ENCODE data around the gene TDRD7.

The TDRD7 gene

DNA sequence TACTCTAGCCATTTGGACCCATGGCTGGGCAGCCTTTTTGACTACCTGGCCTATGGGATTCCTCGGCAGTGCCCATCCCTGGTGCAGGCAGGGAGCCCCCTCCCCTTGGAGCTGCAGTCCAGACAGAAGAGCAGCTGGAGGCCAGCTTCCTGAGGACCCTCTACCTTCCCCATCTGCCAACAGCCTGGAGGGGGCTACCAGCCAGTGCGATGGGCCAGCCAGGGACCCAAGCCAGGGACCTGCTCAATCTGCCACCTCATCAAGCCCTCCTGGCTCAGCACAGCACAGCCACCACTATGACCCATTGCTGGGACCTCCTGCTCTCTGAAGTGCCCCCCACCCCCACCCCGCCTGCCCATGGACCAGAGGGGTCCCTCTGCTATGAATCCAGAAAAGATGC, 22.6 kb upstream of the TDRD7 start:
- Histone ChIP-seq H3K27ac (no peak overlapping the region), H3K27me3 (replicated peaks) (no peaks in the 10 kb centered on the region), H3K4me3 (ENCODE audit: low read depth, low read length) (no peak overlapping the region), H3K36me3 (replicated peaks) (no peaks in the 10 kb centered on the region)
- in situ Hi-C loops (cut with HindIII; ENCODE audit: low pct_ligation_motif_present, low sequenced_read_pairs): no loop called here
- TF ChIP-seq, protein P1, sequence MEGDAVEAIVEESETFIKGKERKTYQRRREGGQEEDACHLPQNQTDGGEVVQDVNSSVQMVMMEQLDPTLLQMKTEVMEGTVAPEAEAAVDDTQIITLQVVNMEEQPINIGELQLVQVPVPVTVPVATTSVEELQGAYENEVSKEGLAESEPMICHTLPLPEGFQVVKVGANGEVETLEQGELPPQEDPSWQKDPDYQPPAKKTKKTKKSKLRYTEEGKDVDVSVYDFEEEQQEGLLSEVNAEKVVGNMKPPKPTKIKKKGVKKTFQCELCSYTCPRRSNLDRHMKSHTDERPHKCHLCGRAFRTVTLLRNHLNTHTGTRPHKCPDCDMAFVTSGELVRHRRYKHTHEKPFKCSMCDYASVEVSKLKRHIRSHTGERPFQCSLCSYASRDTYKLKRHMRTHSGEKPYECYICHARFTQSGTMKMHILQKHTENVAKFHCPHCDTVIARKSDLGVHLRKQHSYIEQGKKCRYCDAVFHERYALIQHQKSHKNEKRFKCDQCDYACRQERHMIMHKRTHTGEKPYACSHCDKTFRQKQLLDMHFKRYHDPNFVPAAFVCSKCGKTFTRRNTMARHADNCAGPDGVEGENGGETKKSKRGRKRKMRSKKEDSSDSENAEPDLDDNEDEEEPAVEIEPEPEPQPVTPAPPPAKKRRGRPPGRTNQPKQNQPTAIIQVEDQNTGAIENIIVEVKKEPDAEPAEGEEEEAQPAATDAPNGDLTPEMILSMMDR (IDR thresholded peaks at IDR 0.05; ENCODE audit: low read depth, low read length, missing control alignments): no peak
- no peak for DNase-seq

DNA sequence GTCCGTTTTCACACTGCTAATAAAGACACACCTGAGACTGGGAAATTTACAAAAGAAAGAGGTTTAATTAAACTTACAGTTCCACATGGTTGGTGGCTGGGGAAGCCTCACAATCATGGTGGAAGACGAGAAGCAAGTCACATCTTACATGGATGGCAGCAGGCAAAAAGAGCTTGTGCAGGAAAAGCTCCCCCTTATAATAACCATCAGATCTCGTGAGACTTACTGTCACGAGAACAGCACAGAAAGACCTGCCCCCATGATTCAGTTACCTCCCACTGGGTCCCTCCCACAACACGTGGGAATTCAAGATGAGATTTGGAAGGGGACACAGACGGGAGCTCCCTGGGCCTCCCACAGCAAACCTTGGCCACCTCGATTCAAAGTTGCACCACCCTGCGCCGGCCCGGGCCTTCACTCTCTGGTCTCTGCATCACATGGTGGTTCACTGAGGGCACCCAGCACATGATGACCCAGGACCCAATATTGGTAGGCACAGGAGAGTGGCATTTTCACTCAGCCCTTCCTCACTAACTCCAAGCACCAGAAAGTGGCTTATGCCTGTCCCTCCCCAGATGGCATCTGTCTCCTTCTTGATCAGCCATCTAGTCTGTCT, 21.0 kb upstream of the TDRD7 start:
- no peak overlapping the region for H3K27ac ChIP-seq
- in situ Hi-C loops (cut with HindIII; ENCODE audit: low pct_ligation_motif_present, low sequenced_read_pairs): no loop called here
- no peaks in the 10 kb centered on the region for H3K36me3 ChIP-seq (replicated peaks)
- TF ChIP-seq, protein P1 (IDR thresholded peaks at IDR 0.05; ENCODE audit: low read depth, low read length, missing control alignments): no peak
- DNase-seq: no peak
- H3K4me3 ChIP-seq (ENCODE audit: low read depth, low read length): no peak overlapping the region
- H3K27me3 ChIP-seq (replicated peaks): no peaks in the 10 kb centered on the region

DNA sequence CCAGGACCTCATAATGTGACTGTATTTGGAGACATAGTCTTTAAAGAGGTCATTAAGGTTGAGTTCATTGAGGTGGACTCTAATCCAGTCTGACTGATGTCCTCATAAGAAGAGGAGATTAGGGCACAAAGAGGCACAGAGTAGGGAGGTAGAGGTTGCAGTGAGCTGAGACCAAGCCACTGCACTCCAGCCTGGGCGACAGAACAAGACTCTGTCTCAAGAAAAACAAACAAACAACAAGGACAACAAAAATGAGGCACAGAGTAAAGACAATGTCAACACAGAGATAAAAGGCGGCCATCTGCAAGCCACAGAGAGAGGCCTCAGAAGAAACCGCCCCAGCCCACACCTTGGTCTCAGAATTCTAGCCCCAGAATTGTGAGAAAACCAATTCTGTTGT, 17.0 kb upstream of the TDRD7 start:
- H3K27me3 ChIP-seq (replicated peaks): no peaks in the 10 kb centered on the region
- no peak overlapping the region for H3K4me3 ChIP-seq (ENCODE audit: low read depth, low read length)
- DNase-seq: no peak
- H3K36me3 ChIP-seq (replicated peaks): no peaks in the 10 kb centered on the region
- TF ChIP-seq, protein P1 (IDR thresholded peaks at IDR 0.05; ENCODE audit: low read depth, low read length, missing control alignments): no peak
- H3K27ac ChIP-seq: no peak overlapping the region
- in situ Hi-C loops (cut with HindIII; ENCODE audit: low pct_ligation_motif_present, low sequenced_read_pairs): no loop called here

DNA sequence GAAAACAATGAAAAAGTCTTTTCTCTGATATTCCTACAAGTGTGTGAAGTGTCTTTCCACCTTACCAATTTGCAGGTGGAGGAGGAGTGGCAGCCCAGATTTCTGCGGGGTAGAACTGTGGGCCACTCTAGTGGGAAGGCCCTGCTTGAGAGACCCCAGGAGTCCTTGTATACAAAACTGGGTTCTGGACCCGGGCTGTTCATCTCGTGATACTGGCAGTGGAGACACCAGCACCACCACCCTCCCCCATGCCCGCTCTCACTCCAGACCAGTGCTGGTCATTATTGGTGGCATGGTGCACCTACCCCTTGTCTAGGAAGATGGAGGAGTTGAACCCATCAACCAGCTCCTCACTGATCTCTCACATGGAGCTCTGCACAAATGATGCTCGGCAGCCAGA, 16.2 kb upstream of the TDRD7 start:
- no peak overlapping the region for H3K27ac ChIP-seq
- no peaks in the 10 kb centered on the region for H3K36me3 ChIP-seq (replicated peaks)
- in situ Hi-C loops (cut with HindIII; ENCODE audit: low pct_ligation_motif_present, low sequenced_read_pairs): no loop called here
- DNase-seq: no peak
- H3K4me3 ChIP-seq (ENCODE audit: low read depth, low read length): no peak overlapping the region
- TF ChIP-seq, protein P1 (IDR thresholded peaks at IDR 0.05; ENCODE audit: low read depth, low read length, missing control alignments): no peak
- no peaks in the 10 kb centered on the region for H3K27me3 ChIP-seq (replicated peaks)

DNA sequence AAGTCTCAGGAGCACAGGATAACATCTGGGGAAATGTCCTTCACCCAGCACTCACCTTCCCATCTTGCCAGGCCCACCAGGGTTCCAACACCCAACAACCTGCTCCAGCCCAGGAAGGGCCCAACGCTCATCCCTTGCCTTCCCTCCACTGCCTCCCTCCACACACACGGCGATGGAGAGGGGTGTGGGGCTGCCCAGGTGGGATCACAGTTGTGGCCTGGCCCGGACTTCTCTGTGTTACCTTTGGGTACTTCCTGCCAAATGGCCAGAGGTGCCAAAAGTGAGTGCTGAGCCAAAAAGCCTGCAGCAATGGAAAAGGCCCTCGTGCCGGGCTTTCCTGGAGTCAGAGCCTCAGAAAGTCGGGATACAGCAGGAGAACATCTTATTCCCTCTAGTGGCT, 15.6 kb upstream of the TDRD7 start:
- in situ Hi-C loops (cut with HindIII; ENCODE audit: low pct_ligation_motif_present, low sequenced_read_pairs): no loop called here
- no peaks in the 10 kb centered on the region for H3K27me3 ChIP-seq (replicated peaks)
- DNase-seq: no peak
- H3K4me3 ChIP-seq (ENCODE audit: low read depth, low read length): no peak overlapping the region
- no peaks in the 10 kb centered on the region for H3K36me3 ChIP-seq (replicated peaks)
- TF ChIP-seq, protein P1 (IDR thresholded peaks at IDR 0.05; ENCODE audit: low read depth, low read length, missing control alignments): no peak
- H3K27ac ChIP-seq: no peak overlapping the region

DNA sequence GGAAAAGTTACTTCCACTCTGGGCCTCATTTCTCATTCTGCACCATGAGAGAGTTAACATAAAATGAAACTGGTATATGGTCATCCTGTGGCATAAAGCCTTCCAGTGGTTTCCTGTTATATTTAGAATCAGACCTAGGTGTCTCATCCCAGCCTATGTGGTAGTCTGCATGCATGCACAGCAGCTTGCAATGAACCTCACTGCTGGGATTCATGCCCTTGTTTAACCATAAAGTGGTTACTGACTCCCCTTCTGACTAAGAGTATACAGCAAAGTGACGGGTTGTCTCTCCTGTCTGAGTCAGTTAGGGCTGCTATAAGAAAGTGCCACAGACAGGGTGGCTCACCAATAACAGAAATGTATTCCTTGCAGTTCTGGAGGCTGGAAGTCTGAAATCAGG, 14.7 kb upstream of the TDRD7 start:
- Histone ChIP-seq H3K27ac (no peak overlapping the region), H3K27me3 (replicated peaks) (no peaks in the 10 kb centered on the region), H3K36me3 (replicated peaks) (no peaks in the 10 kb centered on the region), H3K4me3 (ENCODE audit: low read depth, low read length) (no peak overlapping the region)
- no peak for DNase-seq
- TF ChIP-seq, protein P1 (IDR thresholded peaks at IDR 0.05; ENCODE audit: low read depth, low read length, missing control alignments): no peak
- in situ Hi-C loops (cut with HindIII; ENCODE audit: low pct_ligation_motif_present, low sequenced_read_pairs): no loop called here

Data from brain microvascular endothelial cell (primary cell).